ENCODE measurements around the gene TCIRG1. TPM values are rescaled to one million over a fixed set of nuclear protein-coding genes. Genes with fewer than 3 reads are reported as not detected.
A peak's percentile ranks its signal among the peaks of the same experiment; 100 is the strongest.
"Not testable (repeated sequence)": the region's sequence is repeated elsewhere in the genome, so short reads cannot be mapped to it uniquely, and the experiment has no call there.

The TCIRG1 gene, protein sequence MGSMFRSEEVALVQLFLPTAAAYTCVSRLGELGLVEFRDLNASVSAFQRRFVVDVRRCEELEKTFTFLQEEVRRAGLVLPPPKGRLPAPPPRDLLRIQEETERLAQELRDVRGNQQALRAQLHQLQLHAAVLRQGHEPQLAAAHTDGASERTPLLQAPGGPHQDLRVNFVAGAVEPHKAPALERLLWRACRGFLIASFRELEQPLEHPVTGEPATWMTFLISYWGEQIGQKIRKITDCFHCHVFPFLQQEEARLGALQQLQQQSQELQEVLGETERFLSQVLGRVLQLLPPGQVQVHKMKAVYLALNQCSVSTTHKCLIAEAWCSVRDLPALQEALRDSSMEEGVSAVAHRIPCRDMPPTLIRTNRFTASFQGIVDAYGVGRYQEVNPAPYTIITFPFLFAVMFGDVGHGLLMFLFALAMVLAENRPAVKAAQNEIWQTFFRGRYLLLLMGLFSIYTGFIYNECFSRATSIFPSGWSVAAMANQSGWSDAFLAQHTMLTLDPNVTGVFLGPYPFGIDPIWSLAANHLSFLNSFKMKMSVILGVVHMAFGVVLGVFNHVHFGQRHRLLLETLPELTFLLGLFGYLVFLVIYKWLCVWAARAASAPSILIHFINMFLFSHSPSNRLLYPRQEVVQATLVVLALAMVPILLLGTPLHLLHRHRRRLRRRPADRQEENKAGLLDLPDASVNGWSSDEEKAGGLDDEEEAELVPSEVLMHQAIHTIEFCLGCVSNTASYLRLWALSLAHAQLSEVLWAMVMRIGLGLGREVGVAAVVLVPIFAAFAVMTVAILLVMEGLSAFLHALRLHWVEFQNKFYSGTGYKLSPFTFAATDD
- 24.7 TPM for polyA plus RNA-seq (ENCODE audit: insufficient read length)

DNA sequence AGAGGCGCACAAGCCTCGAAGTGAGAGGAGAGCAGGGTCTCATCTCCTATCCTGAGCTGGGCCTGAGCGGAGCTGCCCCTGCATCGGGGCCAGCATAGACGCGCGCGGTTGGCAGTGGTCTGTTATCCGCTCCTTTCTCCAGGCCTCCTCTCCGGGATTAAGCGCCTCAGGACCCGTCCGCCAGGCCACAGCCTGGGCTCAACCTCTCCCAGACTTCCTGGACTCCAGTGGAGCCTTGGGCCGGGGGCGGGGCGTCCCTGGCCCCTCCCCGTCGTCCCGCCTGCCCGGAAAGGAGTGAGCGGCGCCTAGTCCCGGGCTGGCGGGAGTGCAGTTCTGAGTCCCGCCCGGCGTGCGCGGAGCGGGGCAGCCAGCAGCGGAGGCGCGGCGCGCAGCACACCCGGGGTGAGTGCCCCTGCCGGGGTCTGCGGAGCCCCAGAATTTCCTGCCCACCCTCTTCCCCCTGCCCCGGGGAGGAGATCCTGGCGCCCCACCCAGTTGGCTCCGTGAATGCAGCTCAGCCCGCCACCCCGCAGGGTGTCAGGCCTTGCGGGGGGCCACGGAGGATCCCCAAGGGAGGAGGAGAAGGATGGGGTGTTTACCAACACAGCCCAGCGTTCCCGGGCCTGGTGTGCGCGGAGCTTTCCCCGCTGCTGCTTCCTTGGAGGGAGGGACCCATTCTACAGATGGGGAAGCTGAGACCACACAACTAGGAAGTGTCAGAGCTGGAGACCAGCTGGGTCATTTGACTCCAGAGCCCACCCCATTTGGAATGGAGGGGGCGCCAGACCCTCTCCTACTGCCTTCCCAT is at the start of gene TCIRG1:
TSS of gene TCIRG1 (plus strand) at position 308 of the 808 bp plus-strand sequence. CDS start 2,247 bp downstream, outside the sequence.
- peak; percentile 49 for DNase-seq (ENCODE audit: low read depth)

GRCh38 chr11:67990546-67991346 is 48.1 kb upstream of the TCIRG1 start:
- DNase-seq (ENCODE audit: low read depth): not testable (repeated sequence)

DNA sequence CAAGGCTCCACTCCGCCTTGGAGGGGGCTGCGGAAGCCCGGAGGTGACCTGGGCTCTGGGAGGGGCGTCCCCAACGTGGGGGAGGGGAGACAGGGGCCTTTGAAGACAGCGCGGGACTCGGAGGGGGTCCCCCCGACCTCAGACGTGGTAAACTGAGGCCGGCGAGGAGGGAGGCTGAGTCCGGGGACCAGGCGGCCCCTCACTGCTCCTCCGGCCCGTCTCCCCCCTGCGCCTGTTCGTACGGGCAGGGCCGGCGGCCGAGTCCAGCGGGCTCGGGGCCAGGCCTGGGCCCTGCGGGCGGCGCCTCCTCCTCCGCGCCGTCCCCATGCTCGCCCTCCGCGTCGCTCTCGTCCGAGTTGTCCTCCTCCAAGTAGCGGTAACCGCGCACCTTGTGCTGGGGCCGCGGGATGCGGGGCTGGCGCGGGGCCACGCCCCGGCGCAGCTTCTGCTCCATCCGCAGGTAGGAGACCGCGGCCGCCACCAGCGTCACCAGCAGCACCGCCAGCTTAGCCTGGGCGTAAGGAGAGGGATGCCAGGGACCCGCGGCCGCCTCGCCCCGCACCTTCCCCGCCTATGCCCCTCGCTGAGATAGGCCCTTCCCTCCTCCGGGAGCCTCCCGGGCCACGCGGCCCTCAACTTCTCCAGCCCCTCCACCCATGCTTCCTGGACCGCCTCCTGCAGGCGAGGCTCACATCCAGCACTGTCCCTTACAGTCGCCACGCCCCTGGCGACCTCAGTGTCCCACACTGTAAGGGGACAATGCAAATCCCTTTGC is 47.3 kb upstream of the TCIRG1 start:
- not testable (repeated sequence) for DNase-seq (ENCODE audit: low read depth)

GRCh38 chr11:67993821-67994220 is 45.0 kb upstream of the TCIRG1 start:
- DNase-seq (ENCODE audit: low read depth): not testable (repeated sequence)

DNA sequence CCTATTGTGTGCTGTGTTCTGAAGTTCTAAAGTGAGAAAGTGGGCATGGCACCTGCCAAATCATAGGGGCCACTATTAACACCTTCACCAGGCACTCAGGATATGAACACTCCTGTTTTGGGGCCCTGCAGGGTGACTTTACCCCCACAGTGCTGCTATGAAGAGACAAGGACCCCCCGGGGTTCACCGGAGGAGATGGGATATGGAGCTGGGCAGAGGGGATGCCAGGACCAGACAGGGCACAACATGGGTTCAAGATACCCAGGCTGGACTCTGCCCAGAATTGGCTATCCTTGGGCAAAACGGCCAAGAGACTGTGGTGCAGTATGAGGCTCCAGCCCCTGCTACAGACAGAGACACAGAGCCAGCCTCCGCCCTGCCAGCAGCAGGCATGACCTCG is 44.4 kb upstream of the TCIRG1 start:
- DNase-seq (ENCODE audit: low read depth): not testable (repeated sequence)

- not testable (repeated sequence) for DNase-seq (ENCODE audit: low read depth)
Observed at GRCh38 chr11:67995129-67995528, 43.7 kb upstream of the TCIRG1 start.

DNA sequence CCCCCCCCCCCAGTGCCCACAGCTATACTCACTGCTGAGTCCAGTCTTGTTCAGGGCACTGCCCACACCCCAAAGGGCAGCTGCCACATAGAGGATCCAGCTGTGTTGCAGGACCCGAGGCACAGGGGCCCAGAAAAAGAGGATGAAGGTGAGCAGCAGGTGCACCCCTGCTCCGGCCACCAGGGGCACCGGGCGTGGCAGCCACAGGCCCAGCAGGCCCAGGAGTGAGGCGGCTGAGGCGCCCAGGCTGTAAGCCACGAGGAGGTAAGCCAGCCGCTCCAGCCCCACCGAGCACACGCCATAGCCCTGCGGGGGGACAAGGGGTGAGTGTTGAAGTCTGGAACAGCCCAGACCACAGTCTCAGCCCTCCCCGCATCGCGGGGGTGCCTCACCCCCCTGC is 43.2 kb upstream of the TCIRG1 start:
- DNase-seq (ENCODE audit: low read depth): not testable (repeated sequence)

DNA sequence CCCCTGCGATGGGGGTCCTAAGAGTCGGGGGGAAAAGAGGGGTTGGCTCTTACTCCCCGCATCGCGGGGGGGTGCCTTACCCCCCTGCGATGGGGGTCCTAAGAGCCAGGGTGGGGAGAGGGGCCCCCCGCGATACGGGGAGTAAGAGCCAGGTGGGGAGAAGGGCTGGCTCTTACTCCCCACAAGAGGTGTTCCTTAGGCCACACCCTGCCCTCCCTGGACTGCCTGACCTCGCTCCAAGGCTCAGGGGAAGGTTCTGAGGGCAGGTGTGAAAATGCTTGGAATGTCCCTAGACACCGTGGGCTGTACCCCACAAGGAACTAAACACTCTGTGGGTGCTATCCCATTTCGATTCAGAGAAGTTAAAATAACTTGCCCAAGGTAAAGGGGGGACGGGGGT is 42.8 kb upstream of the TCIRG1 start:
- DNase-seq (ENCODE audit: low read depth): no peak

- DNase-seq (ENCODE audit: low read depth): no peak
Observed at GRCh38 chr11:67996622-67997474, 42.0 kb upstream of the TCIRG1 start.

- DNase-seq (ENCODE audit: low read depth): no peak
Observed at GRCh38 chr11:67997475-67997921, 41.3 kb upstream of the TCIRG1 start.

DNA sequence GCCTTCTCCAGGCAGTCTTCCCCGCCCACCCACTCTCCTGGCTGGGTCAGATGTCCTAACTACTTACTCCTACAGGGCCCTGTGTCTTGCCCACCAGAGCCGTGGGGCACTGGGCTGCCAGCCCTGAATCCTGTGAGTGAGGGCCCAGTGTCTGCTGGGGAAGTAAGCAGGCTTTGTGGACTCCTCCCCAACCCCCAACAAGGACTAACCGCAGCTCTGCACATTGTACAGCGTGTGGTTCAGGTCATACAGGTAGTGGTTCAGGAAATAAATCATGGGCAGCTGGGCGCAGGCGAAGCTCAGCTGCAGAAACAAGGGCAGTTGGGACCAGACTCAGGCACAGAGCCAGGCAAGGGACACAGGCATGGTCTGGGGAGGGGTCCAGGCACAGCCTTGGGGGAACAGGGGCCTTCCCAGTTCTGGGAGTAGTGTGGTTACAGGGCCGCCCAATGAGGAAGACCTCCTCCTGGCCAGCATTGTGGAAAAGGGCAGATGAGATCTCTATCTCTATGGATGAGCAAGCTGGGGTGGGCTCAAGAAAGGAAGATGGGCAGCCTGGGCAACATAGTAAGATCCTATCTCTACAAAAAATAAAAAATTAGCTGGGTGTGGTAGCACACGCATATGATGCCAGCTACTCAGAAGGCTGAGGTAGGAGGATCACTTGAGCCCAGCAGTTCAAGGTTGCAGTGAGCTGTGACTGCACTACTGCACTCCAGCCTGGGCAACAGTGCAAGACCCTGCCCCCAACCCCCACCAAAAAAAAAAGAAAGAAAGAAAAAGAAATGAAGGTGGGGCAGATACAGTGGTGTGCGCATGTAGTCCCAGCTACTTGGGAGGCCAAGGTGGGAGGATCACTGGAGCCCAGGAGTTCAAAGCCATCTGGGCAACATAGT is 40.4 kb upstream of the TCIRG1 start:
- DNase-seq (ENCODE audit: low read depth): no peak

- DNase-seq (ENCODE audit: low read depth): no peak
Observed at GRCh38 chr11:67999201-67999629, 39.6 kb upstream of the TCIRG1 start.

- no peak for DNase-seq (ENCODE audit: low read depth)
Observed at GRCh38 chr11:67999704-68000103, 39.1 kb upstream of the TCIRG1 start.

DNA sequence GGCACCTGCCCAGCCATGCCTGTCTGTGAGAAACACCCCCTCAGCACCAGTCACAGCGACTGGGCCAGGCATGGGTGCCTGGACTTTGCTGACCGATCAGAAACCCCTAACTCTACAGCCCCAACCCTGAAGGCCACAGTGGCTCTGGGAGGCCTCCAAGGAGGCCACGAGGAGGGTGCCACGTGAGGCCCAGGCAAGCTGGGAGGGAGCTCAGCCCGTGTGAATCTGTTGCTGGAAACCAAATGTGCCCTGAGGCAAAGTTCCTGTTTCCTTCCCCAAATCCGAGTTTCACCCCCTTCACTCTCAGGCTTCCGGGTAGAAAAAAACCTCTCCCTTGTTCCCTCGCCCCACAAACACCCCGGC is 36.3 kb upstream of the TCIRG1 start:
- no peak for DNase-seq (ENCODE audit: low read depth)

- no peak for DNase-seq (ENCODE audit: low read depth)
Observed at GRCh38 chr11:68002938-68003845, 35.6 kb upstream of the TCIRG1 start.

- no peak for DNase-seq (ENCODE audit: low read depth)
Observed at GRCh38 chr11:68003846-68004550, 34.8 kb upstream of the TCIRG1 start, which contains the start of gene UNC93B1. Gene UNC93B1, minus strand, starts transcription at chr11:68004097. Its CDS starts 54 bp downstream, at chr11:68004043.
